Small intestine (tissue), 7 donors: Measurements from ENCODE around the gene IFT122. TPM values are rescaled to one million over a fixed set of nuclear protein-coding genes. Genes with fewer than 3 reads are reported as not detected.

Experiments
- DNase-seq, 2 donors: peaks; one replicate each; pipeline versions ENCODE4 v3.0.0 to v3.0.0-alpha.2; 2013
- FAIRE-seq: peaks from 2 replicates; lab custom pipeline; 2012; peaks lifted over from hg19 to GRCh38; lab: Jason Lieb, UNC
- H3K27ac ChIP-seq, 3 donors: one replicate each; pipeline ENCODE4 v1.5.1; 2013; ENCODE audit warnings: low read length in 2 of 3, mild to moderate bottlenecking in 2 of 3, control low read depth in 1 of 3, inconsistent platforms in 1 of 3, low read depth in 1 of 3, moderate library complexity in 1 of 3
- H3K27me3 ChIP-seq, 3 donors: one replicate each; pipeline ENCODE4 v1.6.1; 2013; ENCODE audit warnings: low read length in 3 of 3, inconsistent platforms in 1 of 3; ENCODE audit not compliant: control insufficient read depth in 3 of 3, insufficient read depth in 3 of 3
- H3K36me3 ChIP-seq, 3 donors: one replicate each; pipeline ENCODE4 v1.6.1; 2013; ENCODE audit warnings: low read length in 3 of 3, inconsistent platforms in 1 of 3, low read depth in 1 of 3, mild to moderate bottlenecking in 1 of 3, moderate library complexity in 1 of 3; ENCODE audit not compliant: control insufficient read depth in 3 of 3, insufficient read depth in 2 of 3
- H3K4me1 ChIP-seq, 3 donors: one replicate each; pipeline ENCODE4 v1.6.1; 2013; ENCODE audit warnings: low read length in 2 of 3, inconsistent platforms in 1 of 3, low read depth in 1 of 3, mild to moderate bottlenecking in 1 of 3, moderate library complexity in 1 of 3; ENCODE audit not compliant: control insufficient read depth in 3 of 3, insufficient read depth in 2 of 3
- H3K4me3 ChIP-seq, 3 donors: one replicate each; pipeline ENCODE4 v1.5.1; 2013; ENCODE audit warnings: low read length in 3 of 3, control low read depth in 1 of 3, inconsistent platforms in 1 of 3, low read depth in 1 of 3, mild to moderate bottlenecking in 1 of 3, moderate library complexity in 1 of 3
- H3K9me3 ChIP-seq, 2 donors: one replicate each; pipeline ENCODE4 v1.6.1; 2013; ENCODE audit warnings: low read depth in 1 of 2, low read length in 1 of 2; ENCODE audit not compliant: control insufficient read depth in 2 of 2, insufficient read depth in 1 of 2
- WGBS, 3 donors: extraction: QIAGEN DNeasy Blood & Tissue Kit; methylation state at CpG; one replicate each; pipeline ENCODE4 v1.1.7; 2013; 5-methylcytosine and 5-hydroxymethylcytosine counted together
- polyA plus RNA-seq, 4 donors: library from polyadenylated mRNA; stranded (reverse) in 3 of 4; unstranded in 1 of 4; fragments of 200-250 nt in 3 of 4; fragments of 120-200 nt in 1 of 4; gene quantifications; one replicate each; pipeline versions ENCODE4 v1.2.1 to v1.2.3, GENCODE V29; 2013
- donor health status: healthy with polysubstance abuse.
- donor health status: control.
- donor health status: control.
- donor health status: Bipolar disorder and iron deficiency.
- donor health status: healthy.

Gene IFT122
- polyA plus RNA-seq, 4 donors, result 5.1 to 31.9 (median 9.1) TPM

GRCh38 chr3:129563332-129563731 is 123.3 kb downstream of the IFT122 start:
- Histone ChIP-seq H3K9me3 (no peaks in the 10 kb centered on the region), H3K27ac (no peak overlapping the region), H3K36me3 (peaks cover 0 to 67% (median 0%) of the 10 kb centered on the region in 3 donors), H3K4me3 (no peak overlapping the region), H3K27me3 (no peaks in the 10 kb centered on the region), H3K4me1 (peaks cover 0 to 27% (median 0%) of the 10 kb centered on the region in 3 donors)
- WGBS, 3 donors, result 89 to 92% (median 91%) methylated on average over 12 of the region's 12 CpGs
- FAIRE-seq, result no peak
- no peak for DNase-seq

GRCh38 chr3:129563850-129564535 is 124.0 kb downstream of the IFT122 start:
- WGBS, 3 donors, result 69 to 86% (median 82%) methylated on average over 8 of the region's 8 CpGs
- Histone ChIP-seq H3K27ac (no peak overlapping the region), H3K4me3 (no peak overlapping the region), H3K9me3 (no peaks in the 10 kb centered on the region), H3K4me1 (peaks cover 0 to 20% (median 0%) of the 10 kb centered on the region in 3 donors), H3K27me3 (no peaks in the 10 kb centered on the region), H3K36me3 (peaks cover 0 to 60% (median 0%) of the 10 kb centered on the region in 3 donors)
- FAIRE-seq, result no peak
- peak in 1 of 2 donors; percentile 33 for DNase-seq

GRCh38 chr3:129564981-129565644 is 125.1 kb downstream of the IFT122 start:
- Histone ChIP-seq H3K4me1 (peaks cover 0 to 18% (median 0%) of the 10 kb centered on the region in 3 donors), H3K27ac (no peak overlapping the region)

GRCh38 chr3:129565902-129566301 is 125.9 kb downstream of the IFT122 start:
- Histone ChIP-seq H3K4me1 (peaks cover 0 to 10% (median 0%) of the 10 kb centered on the region in 3 donors), H3K36me3 (peaks cover 0 to 59% (median 0%) of the 10 kb centered on the region in 3 donors), H3K4me3 (no peak overlapping the region), H3K9me3 (no peaks in the 10 kb centered on the region), H3K27ac (no peak overlapping the region), H3K27me3 (no peaks in the 10 kb centered on the region)
- 91 to 97% (median 92%) methylated on average over 7 of the region's 7 CpGs for WGBS, 3 donors
- no peak for DNase-seq
- FAIRE-seq, result no peak

More at GRCh38 chr3:129564981-129565644, 125.1 kb downstream of the IFT122 start:
- H3K36me3 ChIP-seq, result peaks cover 0 to 56% (median 0%) of the 10 kb centered on the region in 3 donors
- H3K4me3 ChIP-seq, result no peak overlapping the region
- H3K27me3 ChIP-seq, result no peaks in the 10 kb centered on the region
- no peaks in the 10 kb centered on the region for H3K9me3 ChIP-seq
- DNase-seq, result no peak
- 90 to 92% (median 91%) methylated on average over 21 of the region's 21 CpGs for WGBS, 3 donors
- FAIRE-seq, result no peak

- H3K9me3 ChIP-seq, result no peaks in the 10 kb centered on the region
- 71 to 74% (median 73%) methylated on average over 16 to 18 of the region's 18 CpGs for WGBS, 3 donors
- peaks cover 0 to 67% (median 0%) of the 10 kb centered on the region in 3 donors for H3K36me3 ChIP-seq
- no peaks in the 10 kb centered on the region for H3K27me3 ChIP-seq
- H3K4me3 ChIP-seq, result no peak overlapping the region
- FAIRE-seq, result no peak
- peaks cover 0 to 4% (median 0%) of the 10 kb centered on the region in 3 donors for H3K4me1 ChIP-seq
- no peak for DNase-seq
- no peak overlapping the region for H3K27ac ChIP-seq
Measured at GRCh38 chr3:129567176-129567705, 127.2 kb downstream of the IFT122 start.

- H3K27ac ChIP-seq, result no peak overlapping the region
- 56 to 60% (median 57%) methylated on average over 6 of the region's 6 CpGs for WGBS, 3 donors
Measured at GRCh38 chr3:129567939-129568338, 127.9 kb downstream of the IFT122 start.

GRCh38 chr3:129569856-129570255 is 129.8 kb downstream of the IFT122 start:
- H3K9me3 ChIP-seq, result no peaks in the 10 kb centered on the region
- no peak overlapping the region for H3K4me3 ChIP-seq
- DNase-seq, result no peak
- H3K27me3 ChIP-seq, result no peaks in the 10 kb centered on the region
- 85 to 91% (median 85%) methylated on average over 7 of the region's 7 CpGs for WGBS, 3 donors
- no peaks in the 10 kb centered on the region for H3K4me1 ChIP-seq
- peaks cover 0 to 69% (median 0%) of the 10 kb centered on the region in 3 donors for H3K36me3 ChIP-seq
- H3K27ac ChIP-seq, result no peak overlapping the region
- no peak for FAIRE-seq

More at GRCh38 chr3:129567939-129568338, 127.9 kb downstream of the IFT122 start:
- no peaks in the 10 kb centered on the region for H3K9me3 ChIP-seq
- H3K27me3 ChIP-seq, result no peaks in the 10 kb centered on the region
- H3K4me1 ChIP-seq, result peaks cover 0 to 4% (median 0%) of the 10 kb centered on the region in 3 donors
- FAIRE-seq (no peak), DNase-seq (no peak)
- no peak overlapping the region for H3K4me3 ChIP-seq
- peaks cover 0 to 66% (median 0%) of the 10 kb centered on the region in 3 donors for H3K36me3 ChIP-seq
